ENCODE measurements around the gene CTIF.
"Not testable (repeated sequence)": the region's sequence is repeated elsewhere in the genome, so short reads cannot be mapped to it uniquely, and the experiment has no call there.

DNA sequence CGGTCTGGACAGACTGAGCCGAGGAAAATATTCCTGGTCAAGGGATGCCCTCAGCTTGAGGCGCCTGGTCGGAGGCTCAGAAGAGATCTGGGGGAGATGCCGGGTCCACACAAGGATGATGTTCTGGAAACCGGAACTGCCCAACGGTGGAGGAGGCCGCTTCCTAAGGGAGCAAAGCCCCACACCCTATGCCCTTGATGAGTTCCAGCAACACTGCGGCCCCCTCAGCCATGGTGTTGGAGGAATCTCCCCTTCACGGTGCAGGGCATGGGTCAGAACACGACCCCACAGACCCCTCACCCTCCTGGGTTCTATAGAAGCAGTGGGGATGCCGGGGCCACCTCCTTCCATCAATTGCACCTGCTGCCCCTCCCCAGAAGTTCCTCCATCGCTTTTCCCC is 332.1 kb downstream of the CTIF start:
- not testable (repeated sequence) for TF ChIP-seq CTCF (IDR thresholded peaks at IDR 0.05; ENCODE audit: low read depth, low read length, missing input control); HNF4G (IDR thresholded peaks at IDR 0.05); GABPA (IDR thresholded peaks at IDR 0.05 in 1 of 2, conservative IDR thresholded peaks at IDR 0.05 in 1 of 2); FOXA1 (IDR thresholded peaks at IDR 0.05)

Data from liver (tissue), 3 donors.